HG03045 (cell line): Measurements from ENCODE around the gene FLRT2.

Experiments used
- ATAC-seq: cut with Tn5 transposase; IDR thresholded peaks from one replicate; pipeline ENCODE4 v1.9.1; 2021; ENCODE audit warnings: mild to moderate bottlenecking, moderate library complexity; ENCODE audit not compliant: unreplicated experiment

Gene FLRT2

GRCh38 chr14:85644211-85644610, 114.3 kb downstream of the FLRT2 start:
- no peak for ATAC-seq

- no peak for ATAC-seq
Observed at GRCh38 chr14:85653029-85653428, 123.1 kb downstream of the FLRT2 start.

GRCh38 chr14:85660243-85660922, 130.4 kb downstream of the FLRT2 start:
- no peak for ATAC-seq

GRCh38 chr14:85662096-85662495, 132.2 kb downstream of the FLRT2 start:
- no peak for ATAC-seq

- no peak for ATAC-seq
Observed at GRCh38 chr14:85663256-85663655, 133.3 kb downstream of the FLRT2 start.

GRCh38 chr14:85663667-85664066, 133.7 kb downstream of the FLRT2 start:
- no peak for ATAC-seq

- no peak for ATAC-seq
Observed at GRCh38 chr14:85675957-85676356, 146.0 kb downstream of the FLRT2 start.

- ATAC-seq: no peak
Observed at GRCh38 chr14:85686908-85687307, 157.0 kb downstream of the FLRT2 start.

GRCh38 chr14:85687456-85687855, 157.5 kb downstream of the FLRT2 start:
- ATAC-seq: no peak

- ATAC-seq: no peak
Observed at GRCh38 chr14:85688006-85688405, 158.1 kb downstream of the FLRT2 start.

GRCh38 chr14:85695300-85695699, 165.4 kb downstream of the FLRT2 start:
- ATAC-seq: no peak

GRCh38 chr14:85701116-85701515, 171.2 kb downstream of the FLRT2 start:
- ATAC-seq: no peak

GRCh38 chr14:85701763-85702162, 171.8 kb downstream of the FLRT2 start:
- no peak for ATAC-seq

GRCh38 chr14:85702191-85702590, 172.2 kb downstream of the FLRT2 start:
- ATAC-seq: no peak

GRCh38 chr14:85702997-85703396, 173.1 kb downstream of the FLRT2 start:
- no peak for ATAC-seq
